Activated T-cell treated with anti-CD3 and anti-CD28 coated beads, Interleukin-2, amount 50 U/mL, for 24 hours (primary cell): ENCODE results near the gene NTRK1.

Experiments
- DNase-seq: peaks from one replicate; pipeline ENCODE4 v3.0.0-alpha.2; 2020
- H3K27ac Mint-ChIP-seq: 2 replicates; pipeline ENCODE4 v1.8.0; 2020; ENCODE audit warnings: mild to moderate bottlenecking, mixed read lengths
- H3K27me3 Mint-ChIP-seq: 2 replicates; pipeline ENCODE4 v1.8.0; 2020; ENCODE audit warnings: mixed read lengths
- H3K36me3 Mint-ChIP-seq: 2 replicates; pipeline ENCODE4 v1.8.0; 2020; ENCODE audit warnings: low read depth, mixed read lengths
- H3K4me1 Mint-ChIP-seq: 2 replicates; pipeline ENCODE4 v1.8.0; 2020; ENCODE audit warnings: low read depth, mixed read lengths
- H3K4me3 Mint-ChIP-seq: 2 replicates; pipeline ENCODE4 v1.8.0; 2020; ENCODE audit warnings: mild to moderate bottlenecking, moderate library complexity, mixed read lengths
- H3K9me3 Mint-ChIP-seq: 2 replicates; pipeline ENCODE4 v1.8.0; 2020; ENCODE audit warnings: mixed read lengths

The NTRK1 gene

DNA sequence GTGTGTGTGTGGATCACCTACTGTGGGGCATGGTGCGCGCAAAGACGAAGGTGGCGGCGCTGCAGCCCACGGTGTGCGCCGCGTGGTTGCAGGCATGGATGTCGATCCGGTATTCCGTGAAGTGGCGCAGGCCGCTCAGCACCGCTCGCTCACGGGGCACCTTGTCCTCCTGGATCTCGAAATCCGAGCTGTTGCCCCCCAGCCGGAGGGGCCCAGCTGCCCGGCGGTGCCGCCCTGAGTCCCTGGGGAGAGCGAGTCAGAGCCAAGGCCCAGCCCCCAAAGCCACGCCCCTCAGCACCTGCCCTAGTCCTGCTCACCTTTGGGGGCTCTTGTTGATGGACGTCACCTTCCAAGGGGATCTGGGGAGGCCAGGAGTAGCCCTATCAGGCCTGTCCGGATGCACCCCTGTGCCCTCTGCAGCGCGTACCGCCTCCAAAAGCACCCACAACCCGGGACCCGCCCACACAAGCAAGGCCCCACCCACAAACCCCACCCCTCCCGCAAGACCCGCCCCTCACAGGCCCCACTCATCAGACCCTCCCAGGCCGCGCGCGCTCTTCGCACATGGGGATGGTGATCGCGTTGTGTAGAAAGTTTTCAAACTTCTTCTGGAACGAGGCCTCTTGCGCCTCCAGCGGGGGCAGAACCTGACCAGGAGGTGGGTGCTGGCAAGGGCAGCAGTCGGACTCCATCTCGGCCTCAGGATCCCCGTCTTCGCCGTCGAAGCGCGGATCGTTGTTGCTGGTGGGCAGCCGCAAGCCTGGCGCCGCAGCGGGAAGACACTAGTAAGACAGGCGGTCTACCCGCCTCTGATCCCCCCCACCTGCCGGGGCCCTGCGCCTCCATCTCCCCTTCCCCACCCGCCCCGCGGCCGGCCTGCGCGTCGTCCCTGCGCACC lies 15.4 kb upstream of the NTRK1 start:
- Mint-ChIP-seq H3K4me1 (peaks cover 30% of the 10 kb centered on the region), H3K27ac (no peak overlapping the region), H3K4me3 (peak overlapping the region; percentile 46), H3K9me3 (no peaks in the 10 kb centered on the region), H3K36me3 (no peaks in the 10 kb centered on the region), H3K27me3 (peaks cover 86% of the 10 kb centered on the region)
- DNase-seq: peak; percentile 66

- Mint-ChIP-seq H3K9me3 (no peaks in the 10 kb centered on the region), H3K4me1 (peaks cover 30% of the 10 kb centered on the region), H3K27ac (no peak overlapping the region), H3K4me3 (no peak overlapping the region), H3K27me3 (peaks cover 78% of the 10 kb centered on the region), H3K36me3 (no peaks in the 10 kb centered on the region)
- no peak for DNase-seq
These were observed 14.6 kb upstream of the NTRK1 start for GRCh38 chr1:156845953-156846545.

DNA sequence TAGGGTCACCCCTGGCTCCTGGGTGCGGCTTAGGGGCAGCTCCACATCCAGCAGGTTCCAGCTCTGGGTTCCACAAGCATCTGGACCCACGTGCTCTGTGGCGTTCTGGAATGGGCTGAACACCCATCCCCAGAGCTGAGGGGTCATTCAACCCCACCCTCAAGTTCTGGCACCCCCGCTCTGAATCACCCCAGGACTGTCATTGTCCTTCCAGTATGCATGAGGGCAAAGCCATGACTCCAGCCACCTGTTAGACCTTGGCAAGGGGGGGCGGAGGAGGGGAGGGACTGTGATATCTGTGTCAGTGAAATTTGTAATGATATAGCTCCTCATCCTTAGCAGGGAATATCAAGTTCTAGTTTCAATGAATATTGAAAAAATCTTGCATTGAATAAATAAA lies 14.0 kb upstream of the NTRK1 start:
- Mint-ChIP-seq H3K36me3 (no peaks in the 10 kb centered on the region), H3K4me1 (peaks cover 30% of the 10 kb centered on the region), H3K9me3 (no peaks in the 10 kb centered on the region), H3K27ac (no peak overlapping the region), H3K27me3 (peaks cover 72% of the 10 kb centered on the region), H3K4me3 (no peak overlapping the region)
- DNase-seq: no peak

DNA sequence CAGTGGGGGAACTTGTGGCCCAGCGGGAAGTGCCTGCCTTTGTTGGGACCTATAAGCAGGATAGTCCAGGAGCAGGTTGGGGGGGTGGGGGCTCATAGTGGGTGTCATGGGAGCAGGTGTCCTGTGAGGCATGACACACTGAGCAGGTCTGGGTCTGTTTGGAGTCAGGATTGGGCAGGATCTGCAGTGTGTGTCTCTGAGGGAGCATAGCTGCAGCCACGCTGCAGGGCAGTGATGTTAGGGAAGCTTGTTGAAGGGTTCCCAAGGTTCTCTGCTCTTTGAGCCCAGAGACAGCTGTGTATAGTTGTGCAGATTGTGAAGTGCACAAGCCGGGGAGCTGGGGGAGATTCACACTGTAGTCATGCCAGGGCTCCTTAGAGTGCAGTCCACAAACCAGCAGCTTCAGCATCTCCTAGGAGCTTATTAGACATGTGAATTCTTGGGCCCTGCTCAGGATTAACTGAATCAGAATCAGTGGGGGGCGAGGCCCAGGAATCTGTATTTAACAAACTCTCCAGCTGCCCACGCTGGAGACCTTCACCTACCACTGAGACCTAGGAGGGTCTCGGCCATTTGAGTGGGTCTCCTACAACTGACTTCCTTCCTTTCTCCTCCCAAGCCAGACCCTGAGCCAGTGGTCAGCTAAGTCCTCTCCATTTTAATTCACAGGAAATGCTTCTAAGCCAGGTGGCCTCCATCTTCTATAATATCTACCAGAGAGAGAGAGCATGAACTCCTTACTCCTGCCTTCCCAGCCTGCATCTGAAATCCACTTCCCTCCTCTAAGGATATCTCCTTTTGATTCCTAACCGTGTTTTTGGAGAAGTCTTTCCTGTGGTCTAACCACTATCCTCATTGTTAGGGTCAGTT lies 12.8 kb upstream of the NTRK1 start:
- DNase-seq: no peak
- Mint-ChIP-seq H3K36me3 (no peaks in the 10 kb centered on the region), H3K9me3 (no peaks in the 10 kb centered on the region), H3K27ac (no peak overlapping the region), H3K4me3 (no peak overlapping the region), H3K4me1 (peaks cover 30% of the 10 kb centered on the region), H3K27me3 (peaks cover 60% of the 10 kb centered on the region)

GRCh38 chr1:156848461-156849150 lies 12.1 kb upstream of the NTRK1 start:
- Mint-ChIP-seq H3K27me3 (peaks cover 53% of the 10 kb centered on the region), H3K36me3 (no peaks in the 10 kb centered on the region), H3K4me3 (no peak overlapping the region), H3K4me1 (peaks cover 30% of the 10 kb centered on the region), H3K27ac (no peak overlapping the region), H3K9me3 (no peaks in the 10 kb centered on the region)
- DNase-seq: peak; percentile 72

DNA sequence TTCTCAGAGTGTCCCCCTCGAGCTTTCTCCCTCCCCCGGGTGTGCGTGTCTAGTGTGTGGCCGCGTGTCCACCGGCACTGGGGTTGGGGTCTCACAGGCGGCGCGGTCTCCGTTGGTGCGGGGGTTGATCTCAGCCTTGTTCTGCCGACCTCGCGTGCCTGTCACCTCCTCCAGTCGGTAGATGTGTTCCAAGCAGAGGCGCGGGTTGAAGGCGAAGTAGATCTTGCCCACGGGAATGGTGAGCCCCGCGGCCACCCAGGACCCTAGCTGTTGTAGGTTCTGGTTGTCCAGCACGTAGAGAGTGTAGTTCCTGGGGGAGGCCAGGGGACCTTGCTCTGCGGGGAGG lies 11.5 kb upstream of the NTRK1 start:
- H3K27me3 Mint-ChIP-seq: peaks cover 47% of the 10 kb centered on the region
- DNase-seq: no peak
- H3K27ac Mint-ChIP-seq: no peak overlapping the region
- peaks cover 27% of the 10 kb centered on the region for H3K4me1 Mint-ChIP-seq
- H3K9me3 Mint-ChIP-seq: no peaks in the 10 kb centered on the region
- no peak overlapping the region for H3K4me3 Mint-ChIP-seq
- H3K36me3 Mint-ChIP-seq: no peaks in the 10 kb centered on the region

DNA sequence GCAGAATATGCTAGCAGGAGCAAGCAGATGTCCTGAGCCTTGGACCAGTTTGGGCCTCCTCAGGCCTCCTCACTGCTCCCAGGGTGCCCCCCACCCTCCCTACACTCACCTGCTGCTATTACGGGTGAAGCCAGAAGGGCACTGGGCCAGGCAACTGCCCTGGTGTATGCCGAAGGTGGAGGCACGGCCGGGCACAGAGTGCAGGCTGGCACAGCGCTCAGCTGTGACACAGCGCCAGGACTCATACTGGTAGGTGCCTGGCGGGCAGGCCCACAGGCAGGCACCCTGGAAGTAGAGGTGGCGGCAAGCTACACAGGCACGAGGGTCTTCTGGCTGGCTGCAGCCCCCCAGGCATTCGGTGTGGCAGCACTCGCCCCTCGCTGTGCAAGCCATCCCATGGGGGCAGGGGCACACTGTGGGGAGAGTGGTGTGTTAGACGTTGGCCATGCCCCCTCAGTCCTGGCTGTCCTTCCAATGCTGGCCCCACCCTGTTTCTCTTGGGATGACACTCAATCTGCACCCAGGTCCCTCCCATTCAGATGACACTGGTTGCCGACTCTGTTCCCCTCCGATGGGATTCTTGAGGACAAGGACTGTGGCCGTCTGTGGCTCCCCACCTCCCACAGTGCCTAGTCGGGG lies 8.8 kb upstream of the NTRK1 start:
- Mint-ChIP-seq H3K4me3 (no peak overlapping the region), H3K4me1 (peaks cover 13% of the 10 kb centered on the region), H3K9me3 (no peaks in the 10 kb centered on the region), H3K27me3 (peaks cover 20% of the 10 kb centered on the region), H3K27ac (no peak overlapping the region), H3K36me3 (no peaks in the 10 kb centered on the region)
- DNase-seq: no peak

DNA sequence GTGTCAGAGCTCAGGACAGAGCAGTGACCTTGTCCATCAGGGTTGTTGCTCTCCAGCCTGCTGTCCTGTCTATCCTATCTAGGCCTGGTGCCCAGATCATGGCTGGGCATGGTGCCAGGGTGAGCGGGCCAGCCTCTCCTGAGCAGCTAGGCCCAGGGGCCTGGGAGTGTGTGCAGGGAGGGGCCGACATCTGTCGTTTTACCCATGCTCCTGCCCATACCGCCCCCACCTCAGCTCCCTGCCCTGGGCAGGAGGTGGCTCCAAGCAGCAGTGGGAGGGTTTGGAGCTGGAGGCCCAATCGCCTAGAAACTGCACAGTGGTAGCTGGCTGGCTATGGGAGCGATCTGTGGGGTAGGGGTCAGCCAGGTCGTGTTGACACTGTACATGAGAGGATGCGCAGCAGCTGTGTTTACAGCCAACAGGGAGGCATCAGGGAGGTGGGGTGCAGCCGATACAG lies 8.2 kb upstream of the NTRK1 start:
- Mint-ChIP-seq H3K27ac (no peak overlapping the region), H3K36me3 (no peaks in the 10 kb centered on the region), H3K4me3 (no peak overlapping the region), H3K4me1 (peaks cover 13% of the 10 kb centered on the region), H3K27me3 (peaks cover 16% of the 10 kb centered on the region), H3K9me3 (no peaks in the 10 kb centered on the region)
- DNase-seq: no peak

DNA sequence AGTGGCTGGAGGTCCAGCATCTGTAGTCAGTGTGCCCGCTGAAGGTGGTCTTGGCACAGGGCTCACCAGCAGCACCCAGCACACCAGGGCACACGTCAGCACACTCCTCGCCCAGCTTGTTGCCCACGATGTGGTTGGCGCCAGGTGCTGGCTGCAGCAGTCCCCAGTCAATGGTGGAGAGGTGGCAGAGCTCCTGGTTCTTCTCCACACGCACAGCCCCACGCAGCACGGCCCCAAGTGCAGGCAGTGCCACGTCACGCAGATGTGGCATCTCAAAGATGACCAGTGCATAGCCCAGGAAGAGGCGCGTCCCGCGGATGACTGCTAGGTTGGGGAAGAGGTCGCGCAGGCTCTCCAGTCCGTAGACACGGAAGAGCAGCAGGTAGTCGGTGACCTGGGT lies 6.9 kb upstream of the NTRK1 start:
- Mint-ChIP-seq H3K27ac (no peak overlapping the region), H3K4me1 (peaks cover 8% of the 10 kb centered on the region), H3K4me3 (no peak overlapping the region), H3K9me3 (no peaks in the 10 kb centered on the region), H3K27me3 (peaks cover 21% of the 10 kb centered on the region), H3K36me3 (no peaks in the 10 kb centered on the region)
- DNase-seq: no peak

DNA sequence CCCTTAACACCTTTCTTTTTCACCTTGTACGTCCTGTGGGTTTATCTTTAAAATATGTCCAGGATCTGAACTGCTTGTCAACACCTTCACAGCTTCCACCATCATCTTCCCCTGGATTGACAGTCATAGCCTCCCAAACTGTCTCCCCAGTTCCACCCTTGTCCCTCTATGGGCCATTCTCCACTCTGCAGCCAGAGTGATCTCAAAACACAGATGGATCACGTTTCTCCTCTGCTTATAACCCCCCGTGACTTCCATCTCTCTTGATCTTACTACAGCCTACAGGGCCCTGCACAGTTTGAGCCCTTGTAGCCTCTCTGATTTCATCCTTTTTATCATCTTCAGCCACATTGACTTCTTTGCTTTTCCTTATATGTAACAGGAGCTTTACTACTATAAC lies 6.0 kb upstream of the NTRK1 start:
- Mint-ChIP-seq H3K4me1 (peaks cover 7% of the 10 kb centered on the region), H3K36me3 (no peaks in the 10 kb centered on the region), H3K27ac (no peak overlapping the region), H3K27me3 (peaks cover 23% of the 10 kb centered on the region), H3K4me3 (no peak overlapping the region), H3K9me3 (no peaks in the 10 kb centered on the region)
- DNase-seq: no peak

DNA sequence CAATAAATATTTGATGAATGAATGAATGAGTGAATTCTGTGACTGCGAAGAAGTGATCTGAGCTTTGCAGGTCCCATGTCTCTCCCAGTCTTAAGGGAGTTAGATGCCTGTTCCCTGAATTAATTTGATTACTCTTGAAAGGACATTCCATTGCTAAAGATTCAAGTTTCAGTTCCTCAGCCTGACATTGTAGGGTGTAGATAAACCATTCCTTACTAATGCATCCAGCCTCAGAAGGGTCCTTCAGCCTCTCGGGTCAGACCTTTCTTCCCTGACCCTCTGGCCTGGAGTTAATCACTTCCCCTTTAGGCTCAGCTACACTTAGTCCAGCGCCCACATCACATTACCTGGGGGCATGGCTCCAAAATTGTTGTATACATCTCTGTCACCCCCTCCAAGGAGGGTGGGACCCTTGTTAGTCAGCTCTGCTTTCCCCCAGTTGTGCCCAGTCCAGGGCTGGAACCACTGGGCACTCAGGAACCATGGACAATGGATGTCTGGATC lies 4.3 kb upstream of the NTRK1 start:
- Mint-ChIP-seq H3K9me3 (no peaks in the 10 kb centered on the region), H3K4me3 (no peak overlapping the region), H3K4me1 (peaks cover 17% of the 10 kb centered on the region), H3K36me3 (no peaks in the 10 kb centered on the region), H3K27me3 (peaks cover 33% of the 10 kb centered on the region), H3K27ac (no peak overlapping the region)
- no peak for DNase-seq

GRCh38 chr1:156857532-156857931 lies 3.1 kb upstream of the NTRK1 start:
- Mint-ChIP-seq H3K27me3 (peaks cover 45% of the 10 kb centered on the region), H3K4me3 (no peak overlapping the region), H3K9me3 (no peaks in the 10 kb centered on the region)

GRCh38 chr1:156858555-156858956 lies 2.1 kb upstream of the NTRK1 start:
- H3K4me1 Mint-ChIP-seq: peaks cover 32% of the 10 kb centered on the region
- no peaks in the 10 kb centered on the region for H3K9me3 Mint-ChIP-seq
- DNase-seq: no peak
- H3K27me3 Mint-ChIP-seq: peaks cover 55% of the 10 kb centered on the region
- no peak overlapping the region for H3K4me3 Mint-ChIP-seq
- no peak overlapping the region for H3K27ac Mint-ChIP-seq
- no peaks in the 10 kb centered on the region for H3K36me3 Mint-ChIP-seq

More at GRCh38 chr1:156857532-156857931, 3.1 kb upstream of the NTRK1 start:
- DNase-seq: no peak
- Mint-ChIP-seq H3K27ac (no peak overlapping the region), H3K36me3 (no peaks in the 10 kb centered on the region), H3K4me1 (peaks cover 22% of the 10 kb centered on the region)
